Stimulated activated CD4-positive, alpha-beta T cell treated with anti-CD3 and anti-CD28 coated beads, Interleukin-1b, Interleukin-23, amount 100 ng/mL, for 24 hours (primary cell): ENCODE data around the gene CXCL12.

Experiments used
- DNase-seq, 4 experiments: peaks; one replicate each; pipeline ENCODE4 v3.0.0-alpha.2; 2020; ENCODE audit warnings: low read depth in 4 of 4, low spot score in 1 of 4

CXCL12 gene

GRCh38 chr10:44385696-44386441 lies 972 bp upstream of the CXCL12 start:
- no peak for DNase-seq

- DNase-seq, result no peak
These were observed 284 bp downstream of the CXCL12 start for GRCh38 chr10:44384601-44385025.

- no peak for DNase-seq
These were observed 922 bp downstream of the CXCL12 start for GRCh38 chr10:44383749-44384600.

- DNase-seq, result no peak
These were observed 1.7 kb downstream of the CXCL12 start for GRCh38 chr10:44382981-44383748.

GRCh38 chr10:44382131-44382858 lies 2.6 kb downstream of the CXCL12 start:
- DNase-seq, result no peak

- no peak for DNase-seq
These were observed 3.9 kb downstream of the CXCL12 start for GRCh38 chr10:44380829-44381600.

GRCh38 chr10:44379907-44380306 lies 5.0 kb downstream of the CXCL12 start:
- DNase-seq, result no peak

GRCh38 chr10:44378626-44379025 lies 6.3 kb downstream of the CXCL12 start:
- DNase-seq, result no peak

- no peak for DNase-seq
These were observed 7.1 kb downstream of the CXCL12 start for GRCh38 chr10:44377651-44378310.

- no peak for DNase-seq
These were observed 8.3 kb downstream of the CXCL12 start for GRCh38 chr10:44376472-44377099.

- DNase-seq, result no peak
These were observed 10.7 kb downstream of the CXCL12 start for GRCh38 chr10:44374155-44374554.

GRCh38 chr10:44373341-44373995 lies 11.4 kb downstream of the CXCL12 start:
- DNase-seq, result no peak

GRCh38 chr10:44372181-44372580 lies 12.7 kb downstream of the CXCL12 start:
- no peak for DNase-seq

GRCh38 chr10:44370731-44371248 lies 14.1 kb downstream of the CXCL12 start:
- no peak for DNase-seq

GRCh38 chr10:44369854-44370253 lies 15.0 kb downstream of the CXCL12 start:
- DNase-seq, result no peak

GRCh38 chr10:44369296-44369695 lies 15.6 kb downstream of the CXCL12 start:
- DNase-seq, result no peak

- DNase-seq, result no peak
These were observed 16.3 kb downstream of the CXCL12 start for GRCh38 chr10:44368637-44369036.

- DNase-seq, result no peak
These were observed 17.8 kb downstream of the CXCL12 start for GRCh38 chr10:44366941-44367630.
